Adipocyte (in vitro differentiated cells): ENCODE data around the gene ERFL.
"Not testable (repeated sequence)": the region's sequence is repeated elsewhere in the genome, so short reads cannot be mapped to it uniquely, and the experiment has no call there.

Source experiments
- DNase-seq: peaks from one replicate; pipeline ENCODE4 v3.0.0-alpha.2; 2015; ENCODE audit warnings: low read depth
- H3K27me3 ChIP-seq: replicated peaks from 2 replicates; pipeline ENCODE4 v1.7.0; 2013; ENCODE audit warnings: mild to moderate bottlenecking, low read length, moderate library complexity; ENCODE audit not compliant: control insufficient read depth, insufficient read depth
- H3K36me3 ChIP-seq: 2 replicates; pipeline ENCODE4 v1.7.0; 2013; ENCODE audit warnings: low read length, mild to moderate bottlenecking, moderate library complexity; ENCODE audit not compliant: control insufficient read depth, insufficient read depth, severe bottlenecking
- H3K4me1 ChIP-seq: 2 replicates; pipeline ENCODE4 v1.7.0; 2013; ENCODE audit warnings: mild to moderate bottlenecking, low read length, moderate library complexity; ENCODE audit not compliant: control insufficient read depth, insufficient read depth
- H3K4me3 ChIP-seq: 2 replicates; pipeline ENCODE4 v1.7.0; 2013; ENCODE audit warnings: mild to moderate bottlenecking, low read length, moderate library complexity
- H3K9ac ChIP-seq: 2 replicates; pipeline ENCODE4 v1.7.0; 2013; ENCODE audit warnings: mild to moderate bottlenecking, low read length, moderate library complexity
- H3K9me3 ChIP-seq: 2 replicates; pipeline ENCODE4 v1.7.0; 2013; ENCODE audit warnings: mild to moderate bottlenecking, low read length, moderate library complexity; ENCODE audit not compliant: control insufficient read depth

Gene ERFL

GRCh38 chr19:41875973-41876372 lies 52.3 kb downstream of the ERFL start:
- H3K36me3 ChIP-seq = peaks cover 12% of the 10 kb centered on the region
- H3K4me1 ChIP-seq, H3K4me3 ChIP-seq, H3K27me3 ChIP-seq, DNase-seq, H3K9me3 ChIP-seq, H3K9ac ChIP-seq: not testable (repeated sequence)

- Histone ChIP-seq H3K9me3 (no peaks in the 10 kb centered on the region), H3K4me1 (peaks cover 25% of the 10 kb centered on the region), H3K9ac (no peak overlapping the region), H3K4me3 (no peak overlapping the region), H3K27me3 (no peaks in the 10 kb centered on the region), H3K36me3 (peaks cover 40% of the 10 kb centered on the region)
- peak; percentile 58 for DNase-seq
Observed at GRCh38 chr19:41872775-41873647, 55.2 kb downstream of the ERFL start.

GRCh38 chr19:41872384-41872774 lies 55.9 kb downstream of the ERFL start:
- H3K9ac ChIP-seq = no peak overlapping the region
- no peak overlapping the region for H3K4me3 ChIP-seq
- peaks cover 47% of the 10 kb centered on the region for H3K36me3 ChIP-seq
- no peaks in the 10 kb centered on the region for H3K27me3 ChIP-seq
- no peak for DNase-seq
- H3K4me1 ChIP-seq = peaks cover 29% of the 10 kb centered on the region
- no peaks in the 10 kb centered on the region for H3K9me3 ChIP-seq

DNA sequence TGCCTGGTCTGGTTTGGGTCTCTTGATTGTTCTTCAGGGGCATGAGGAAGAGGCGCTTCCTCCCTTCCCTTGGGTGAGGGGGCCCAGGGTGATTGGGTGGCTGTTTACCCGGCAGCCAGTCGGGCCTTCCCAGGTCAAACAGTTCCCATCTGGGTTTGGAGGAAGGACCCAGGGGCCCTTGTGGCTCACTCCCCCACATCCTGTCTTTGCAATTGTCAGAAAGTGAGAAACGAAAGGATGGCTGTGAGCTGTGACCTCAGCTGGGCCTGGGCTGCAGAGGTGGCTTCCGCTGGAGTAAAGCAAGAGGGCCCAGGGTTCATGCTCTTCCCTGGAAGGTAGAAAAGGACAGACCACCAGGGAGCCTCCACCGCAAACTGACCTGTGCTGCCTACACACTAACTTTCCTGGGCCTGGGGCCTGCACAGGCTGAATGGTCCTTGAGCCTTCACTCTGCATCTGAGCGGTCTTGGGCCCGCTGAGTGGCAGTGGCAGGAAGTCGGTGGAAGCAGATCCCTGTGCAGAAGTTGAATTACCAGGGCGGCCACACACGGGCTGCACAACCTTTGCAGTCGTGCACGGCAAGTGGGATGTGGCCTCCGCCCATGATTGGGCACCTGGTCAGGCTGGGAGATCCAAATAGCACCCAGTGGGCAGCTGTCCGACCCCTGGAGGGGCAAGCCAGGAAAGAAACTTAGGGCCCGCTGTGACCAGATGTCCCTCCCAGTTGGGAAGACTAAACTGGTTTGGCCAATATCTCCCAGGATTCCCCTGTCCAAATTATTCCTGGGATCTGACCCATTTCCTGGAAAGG lies 56.5 kb downstream of the ERFL start:
- no peak for DNase-seq
- Histone ChIP-seq H3K9me3 (no peaks in the 10 kb centered on the region), H3K4me1 (peaks cover 32% of the 10 kb centered on the region), H3K27me3 (no peaks in the 10 kb centered on the region), H3K36me3 (peaks cover 53% of the 10 kb centered on the region), H3K9ac (no peak overlapping the region), H3K4me3 (no peak overlapping the region)

DNA sequence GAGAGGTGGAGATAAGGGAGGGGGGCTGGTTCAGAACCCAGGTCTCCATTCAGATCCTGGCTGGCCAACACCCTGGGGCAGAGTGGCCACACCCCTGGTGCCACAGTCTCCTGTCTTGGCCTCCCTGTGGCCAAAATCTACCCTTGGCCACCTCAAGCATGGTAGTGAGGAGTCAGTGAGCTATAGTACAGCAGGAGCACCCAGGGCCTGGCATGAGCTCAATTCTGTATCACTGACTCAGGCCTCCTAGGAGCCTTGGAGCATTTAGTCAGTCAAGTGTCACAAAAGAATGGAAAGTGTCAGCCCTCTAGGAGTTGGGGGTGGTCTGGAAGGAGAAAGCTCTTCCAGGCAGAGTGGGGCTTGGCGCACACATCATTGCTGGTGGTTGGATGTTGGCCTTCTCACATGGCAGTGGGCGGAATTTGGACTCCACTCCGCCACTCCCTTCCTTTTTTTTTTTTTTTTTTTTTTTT lies 57.8 kb downstream of the ERFL start:
- Histone ChIP-seq H3K4me1 (peaks cover 33% of the 10 kb centered on the region), H3K9me3 (no peaks in the 10 kb centered on the region), H3K4me3 (no peak overlapping the region), H3K36me3 (peaks cover 61% of the 10 kb centered on the region), H3K27me3 (no peaks in the 10 kb centered on the region), H3K9ac (no peak overlapping the region)
- peak; percentile 19 for DNase-seq

- Histone ChIP-seq H3K9me3 (no peaks in the 10 kb centered on the region), H3K36me3 (peaks cover 71% of the 10 kb centered on the region)
Observed at GRCh38 chr19:41869374-41869955, 58.8 kb downstream of the ERFL start.

DNA sequence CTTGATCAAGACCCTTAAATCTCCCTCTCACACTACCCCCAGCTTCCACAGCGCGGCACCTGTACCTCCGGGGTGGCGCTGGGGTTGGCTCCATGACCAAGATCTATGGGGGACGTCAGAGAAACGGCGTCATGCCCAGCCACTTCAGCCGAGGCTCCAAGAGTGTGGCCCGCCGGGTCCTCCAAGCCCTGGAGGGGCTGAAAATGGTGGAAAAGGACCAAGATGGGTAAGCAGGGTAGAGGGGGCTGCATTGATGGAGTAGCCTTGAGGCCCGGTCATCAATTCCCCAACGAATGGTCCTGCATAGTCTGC lies 59.3 kb downstream of the ERFL start:
- peaks cover 43% of the 10 kb centered on the region for H3K4me1 ChIP-seq
- peaks cover 76% of the 10 kb centered on the region for H3K36me3 ChIP-seq
- DNase-seq = no peak
- no peaks in the 10 kb centered on the region for H3K27me3 ChIP-seq
- H3K4me3 ChIP-seq = no peak overlapping the region
- no peaks in the 10 kb centered on the region for H3K9me3 ChIP-seq
- H3K9ac ChIP-seq = no peak overlapping the region

More at GRCh38 chr19:41869374-41869955, 58.8 kb downstream of the ERFL start:
- Histone ChIP-seq H3K9ac (no peak overlapping the region), H3K4me1 (peaks cover 38% of the 10 kb centered on the region), H3K4me3 (no peak overlapping the region), H3K27me3 (no peaks in the 10 kb centered on the region)
- DNase-seq = no peak

DNA sequence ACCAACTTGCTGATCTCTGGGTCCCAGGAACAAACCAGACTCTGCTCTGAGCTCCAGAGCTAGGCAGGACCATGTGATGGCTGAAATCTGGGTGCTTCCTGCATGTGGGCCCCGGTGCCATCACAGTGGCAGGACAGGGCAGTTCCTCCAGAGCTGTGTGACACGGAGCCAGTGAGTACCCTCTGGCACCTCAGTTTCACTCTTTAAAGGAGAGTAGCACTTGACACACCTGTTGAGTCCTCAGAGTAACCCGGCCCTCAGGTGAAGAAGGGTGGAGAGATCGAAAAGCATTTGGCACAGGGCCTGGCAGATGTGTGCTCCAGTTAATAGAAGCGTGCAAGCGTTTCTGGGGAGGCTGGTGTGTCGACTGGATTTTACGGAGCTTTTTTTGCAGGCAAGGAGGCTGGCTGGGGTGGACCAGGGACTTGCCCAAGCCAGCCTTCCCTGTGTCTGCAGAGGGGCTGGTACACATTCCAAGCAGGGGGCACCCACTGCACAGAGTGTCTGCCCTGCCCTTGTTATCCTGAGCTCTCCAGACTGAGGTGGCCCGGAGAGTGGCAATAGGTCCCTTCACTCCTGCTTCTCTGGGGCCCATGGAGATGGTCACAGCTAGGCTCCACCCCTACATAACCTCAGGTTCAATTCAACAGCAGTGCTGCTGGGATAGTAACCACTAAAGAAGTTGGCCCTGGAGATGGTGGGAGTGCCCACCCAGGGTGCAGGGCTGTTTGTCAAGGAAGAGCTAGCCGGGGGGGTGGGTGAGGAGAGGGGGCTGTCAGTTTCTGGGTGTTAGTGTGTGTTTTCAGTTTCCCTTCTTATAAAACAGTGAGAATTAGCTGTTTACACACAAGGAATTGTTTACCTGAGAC lies 59.9 kb downstream of the ERFL start:
- DNase-seq = no peak
- Histone ChIP-seq H3K36me3 (peaks cover 82% of the 10 kb centered on the region), H3K4me3 (no peak overlapping the region), H3K9me3 (no peaks in the 10 kb centered on the region), H3K4me1 (peaks cover 47% of the 10 kb centered on the region), H3K9ac (peak overlapping the region; percentile 45), H3K27me3 (no peaks in the 10 kb centered on the region)

GRCh38 chr19:41866284-41866683 lies 62.0 kb downstream of the ERFL start:
- peaks cover 68% of the 10 kb centered on the region for H3K4me1 ChIP-seq
- no peaks in the 10 kb centered on the region for H3K27me3 ChIP-seq
- H3K9me3 ChIP-seq = no peaks in the 10 kb centered on the region
- peak overlapping the region; percentile 34 for H3K9ac ChIP-seq
- DNase-seq = no peak
- no peak overlapping the region for H3K4me3 ChIP-seq
- peaks cover 94% of the 10 kb centered on the region for H3K36me3 ChIP-seq

DNA sequence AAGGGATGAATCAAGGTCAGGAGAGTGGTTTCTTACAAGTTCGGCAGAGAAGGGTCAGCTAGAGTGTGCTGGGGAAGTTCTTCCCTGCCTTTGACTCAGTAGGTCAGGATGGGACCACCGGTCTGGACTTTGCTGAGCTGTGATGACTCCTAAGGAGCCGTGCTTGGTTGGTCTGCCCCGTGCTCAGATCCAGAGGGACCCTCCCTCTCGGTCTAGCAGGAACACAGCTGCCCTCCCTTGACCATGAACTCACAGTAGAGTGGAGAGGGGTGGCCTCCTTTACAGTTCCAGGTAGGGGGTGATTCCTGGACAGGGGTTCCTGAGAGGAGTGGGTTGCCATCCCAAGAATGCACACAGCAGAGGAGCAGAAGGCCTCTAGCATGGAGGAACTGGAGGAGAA lies 63.9 kb downstream of the ERFL start:
- Histone ChIP-seq H3K9me3 (no peaks in the 10 kb centered on the region), H3K27me3 (no peaks in the 10 kb centered on the region), H3K4me1 (peaks cover 60% of the 10 kb centered on the region), H3K36me3 (peaks cover 79% of the 10 kb centered on the region), H3K4me3 (no peak overlapping the region), H3K9ac (peak overlapping the region; percentile 18)
- DNase-seq = no peak
